Stimulated activated CD8-positive, alpha-beta memory T cell treated with anti-CD3 and anti-CD28 coated beads, Interleukin-2, amount 100 ng/mL, for 1 hour (primary cell): ENCODE measurements around the gene SLC2A8.
A peak's percentile ranks its signal among the peaks of the same experiment; 100 is the strongest.

ENCODE experiments used
- DNase-seq, 2 donors: peaks; one replicate each; pipeline ENCODE4 v3.0.0-alpha.2; 2020; ENCODE audit warnings: low read depth in 2 of 2

SLC2A8 gene, protein sequence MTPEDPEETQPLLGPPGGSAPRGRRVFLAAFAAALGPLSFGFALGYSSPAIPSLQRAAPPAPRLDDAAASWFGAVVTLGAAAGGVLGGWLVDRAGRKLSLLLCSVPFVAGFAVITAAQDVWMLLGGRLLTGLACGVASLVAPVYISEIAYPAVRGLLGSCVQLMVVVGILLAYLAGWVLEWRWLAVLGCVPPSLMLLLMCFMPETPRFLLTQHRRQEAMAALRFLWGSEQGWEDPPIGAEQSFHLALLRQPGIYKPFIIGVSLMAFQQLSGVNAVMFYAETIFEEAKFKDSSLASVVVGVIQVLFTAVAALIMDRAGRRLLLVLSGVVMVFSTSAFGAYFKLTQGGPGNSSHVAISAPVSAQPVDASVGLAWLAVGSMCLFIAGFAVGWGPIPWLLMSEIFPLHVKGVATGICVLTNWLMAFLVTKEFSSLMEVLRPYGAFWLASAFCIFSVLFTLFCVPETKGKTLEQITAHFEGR

DNA sequence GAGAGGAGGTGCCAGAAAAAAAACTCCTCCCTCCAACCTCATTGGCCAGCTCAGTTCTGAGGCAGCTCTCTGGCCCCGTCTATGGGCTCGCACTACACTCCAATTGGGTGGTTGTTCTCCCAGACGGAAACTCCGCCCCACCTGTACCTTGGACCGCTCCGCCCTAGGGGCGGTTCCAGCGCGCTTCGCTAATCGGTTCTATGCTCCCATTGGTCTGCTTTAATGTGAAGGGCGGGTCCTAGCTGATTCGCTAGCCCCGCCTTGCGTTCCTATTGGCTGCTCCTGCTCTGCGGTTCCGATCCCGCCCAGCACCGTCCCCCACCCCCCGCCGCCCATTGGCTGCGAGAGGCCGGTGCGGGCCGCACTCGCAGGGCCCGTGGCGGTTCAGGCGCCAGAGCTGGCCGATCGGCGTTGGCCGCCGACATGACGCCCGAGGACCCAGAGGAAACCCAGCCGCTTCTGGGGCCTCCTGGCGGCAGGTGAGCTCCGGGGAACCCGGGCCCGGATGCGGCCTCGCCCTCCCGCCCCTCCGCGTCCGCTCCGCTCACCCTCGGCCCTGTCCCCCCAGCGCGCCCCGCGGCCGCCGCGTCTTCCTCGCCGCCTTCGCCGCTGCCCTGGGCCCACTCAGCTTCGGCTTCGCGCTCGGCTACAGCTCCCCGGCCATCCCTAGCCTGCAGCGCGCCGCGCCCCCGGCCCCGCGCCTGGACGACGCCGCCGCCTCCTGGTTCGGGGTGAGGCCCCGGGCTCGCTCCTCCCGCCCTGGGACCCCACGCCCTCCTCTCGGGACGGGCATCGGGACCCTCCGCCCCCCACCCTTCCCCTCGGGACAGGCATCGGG is at the start of gene SLC2A8:
Gene SLC2A8, plus strand, starts transcription at position 362 of the 838 bp plus-strand sequence. Its CDS starts 62 bp downstream, at position 424.
- peak; percentile 80 to 82 for DNase-seq

DNA sequence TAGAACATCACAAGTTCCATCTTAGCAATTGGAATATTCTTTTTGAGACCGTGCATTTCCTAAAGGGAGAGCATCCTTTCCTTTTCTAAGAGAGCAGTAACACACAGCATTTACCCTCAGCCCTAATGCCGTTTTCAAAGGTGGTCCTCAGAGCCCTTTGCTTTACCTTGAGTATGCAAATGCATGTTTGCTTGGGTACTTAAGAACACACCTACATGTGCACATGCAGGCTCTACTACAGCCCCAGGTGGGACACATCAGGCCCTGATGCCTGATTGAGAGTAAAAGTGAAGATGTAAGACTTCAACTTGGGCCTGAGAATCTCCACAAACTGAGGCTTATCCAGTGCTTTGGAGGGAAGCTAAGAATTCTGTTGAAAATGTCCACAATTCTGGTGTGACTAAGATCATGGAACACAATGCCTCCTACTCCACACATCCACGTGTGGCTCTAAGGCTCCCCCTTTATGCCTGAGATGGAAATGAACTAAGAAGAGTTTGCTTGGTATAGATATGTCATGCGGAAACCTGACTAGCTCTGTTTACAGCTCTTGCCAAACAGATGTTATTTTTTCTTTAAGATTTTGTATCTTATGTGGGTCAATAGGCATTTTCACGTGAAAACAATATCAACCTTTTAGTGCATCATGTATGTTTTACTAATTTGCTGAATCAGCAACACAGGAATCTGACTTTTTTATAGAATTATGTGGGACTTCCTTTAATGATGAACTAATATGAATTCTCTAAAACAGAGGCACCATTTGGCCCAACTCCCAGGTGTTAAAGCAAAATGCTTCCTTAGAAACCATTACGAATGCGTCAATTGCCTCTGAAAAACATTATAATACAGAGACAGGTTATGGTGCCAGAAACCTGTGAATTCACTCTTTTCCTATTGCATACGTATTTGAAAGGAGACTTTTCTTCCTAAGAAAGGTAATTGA is 48.9 kb upstream of the SLC2A8 start:
- DNase-seq, result no peak

GRCh38 chr9:127349483-127350113 is 47.4 kb upstream of the SLC2A8 start:
- no peak for DNase-seq

DNA sequence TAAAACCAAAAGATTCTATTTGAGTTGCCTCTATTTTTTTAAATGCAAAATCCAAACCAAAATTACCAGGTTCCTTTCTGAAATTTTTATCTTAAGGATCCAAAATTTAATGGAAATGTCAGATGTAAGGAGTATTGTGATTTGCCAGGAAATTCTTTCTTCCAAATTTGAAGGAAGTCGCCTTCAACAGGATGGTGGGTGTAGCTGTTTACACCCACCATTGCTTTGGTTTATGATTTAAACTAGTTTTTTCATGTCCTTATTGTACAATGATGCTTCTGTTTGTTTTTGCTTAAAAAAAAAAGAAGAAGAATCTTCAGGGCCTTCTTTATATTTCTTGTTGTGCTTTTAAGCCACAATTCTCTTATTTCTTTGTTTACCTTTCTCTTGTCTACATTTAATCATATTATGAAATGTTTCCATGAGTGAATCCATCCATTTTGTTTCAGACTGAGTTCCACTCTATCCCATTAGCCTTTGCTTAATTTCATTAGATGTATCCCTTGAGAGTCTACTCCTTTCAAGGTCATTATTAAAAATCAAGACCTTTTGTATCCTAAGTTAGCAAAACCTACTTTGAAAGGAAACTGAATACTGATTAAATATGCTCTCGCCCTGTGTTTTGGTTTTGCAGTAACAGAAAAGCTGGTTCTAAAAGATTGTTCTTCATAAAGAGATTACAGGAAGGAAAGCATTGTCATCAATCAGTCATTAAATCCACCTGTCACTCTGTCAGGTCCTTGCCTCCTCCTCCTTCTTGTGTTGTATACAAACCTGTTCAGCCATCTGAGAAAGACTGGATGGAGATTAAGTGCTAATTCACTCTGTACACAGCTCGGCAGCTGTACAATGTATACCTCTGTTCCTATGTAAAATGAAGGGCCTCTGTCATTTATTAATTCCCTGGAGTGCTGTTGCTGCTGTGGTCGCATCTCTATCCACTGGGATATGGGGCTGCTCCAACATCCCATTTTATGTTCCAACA is 45.5 kb upstream of the SLC2A8 start:
- no peak for DNase-seq

DNA sequence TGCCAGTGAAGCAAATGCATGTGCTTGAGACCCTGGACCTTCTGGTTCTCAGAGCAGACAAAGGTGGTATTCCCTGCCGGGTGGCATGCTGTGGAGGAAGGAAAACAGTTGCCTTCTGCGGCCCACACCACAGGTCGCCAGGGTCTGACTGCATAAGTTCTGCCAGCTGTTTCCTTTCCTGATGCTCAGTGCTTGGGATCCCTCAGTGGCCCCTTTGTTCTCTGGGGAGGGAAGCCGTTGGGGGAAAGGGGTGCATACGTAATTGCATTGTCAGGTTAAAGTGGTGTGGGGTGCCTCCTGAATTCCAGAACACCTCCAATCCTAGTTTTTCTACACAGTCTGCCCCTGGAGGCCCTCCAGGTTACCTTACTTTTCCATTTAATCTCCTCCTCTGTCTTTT is 43.1 kb upstream of the SLC2A8 start:
- no peak for DNase-seq

DNA sequence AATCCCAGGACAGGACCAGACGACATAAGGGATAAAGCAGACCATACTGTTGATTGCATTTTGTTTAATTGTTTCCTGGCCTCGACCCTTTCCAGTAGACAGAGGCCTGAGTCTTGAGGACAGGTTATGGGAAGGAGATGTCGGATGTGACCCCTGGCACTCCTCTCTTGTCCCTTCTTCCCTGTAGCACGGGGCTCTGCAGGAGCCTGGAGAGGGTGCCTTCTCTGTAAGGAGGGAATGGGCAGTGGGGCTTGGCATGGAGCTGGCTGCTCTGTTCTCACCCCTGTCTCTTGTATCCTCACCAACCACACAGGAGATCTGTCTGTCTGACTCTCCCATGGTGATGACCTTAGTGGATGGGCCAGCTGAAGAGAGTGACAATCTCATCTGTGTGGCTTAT is 40.1 kb upstream of the SLC2A8 start:
- no peak for DNase-seq

GRCh38 chr9:127358023-127358535 is 38.9 kb upstream of the SLC2A8 start:
- no peak for DNase-seq

DNA sequence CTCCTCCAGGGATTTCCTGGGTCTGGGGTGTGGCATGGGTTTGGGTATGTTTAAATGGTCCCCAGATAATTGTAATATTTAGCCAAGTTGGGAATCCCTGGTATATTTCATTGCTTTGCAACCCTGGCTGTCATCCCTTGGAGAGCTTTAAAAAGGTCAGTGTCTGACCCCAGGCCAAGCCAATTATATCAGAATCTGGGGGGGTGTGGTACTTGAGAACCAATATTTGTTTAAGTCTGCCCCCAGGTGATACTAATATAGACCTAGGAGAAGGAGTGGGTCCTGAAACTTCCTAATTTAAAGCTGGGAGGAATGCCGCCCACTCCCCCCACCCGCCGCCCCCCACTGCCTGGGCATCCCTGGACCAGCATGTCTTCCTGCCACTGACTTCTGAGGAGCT is 38.2 kb upstream of the SLC2A8 start:
- DNase-seq, result no peak

- DNase-seq, result no peak
Measured at GRCh38 chr9:127360250-127360649, 36.7 kb upstream of the SLC2A8 start.

DNA sequence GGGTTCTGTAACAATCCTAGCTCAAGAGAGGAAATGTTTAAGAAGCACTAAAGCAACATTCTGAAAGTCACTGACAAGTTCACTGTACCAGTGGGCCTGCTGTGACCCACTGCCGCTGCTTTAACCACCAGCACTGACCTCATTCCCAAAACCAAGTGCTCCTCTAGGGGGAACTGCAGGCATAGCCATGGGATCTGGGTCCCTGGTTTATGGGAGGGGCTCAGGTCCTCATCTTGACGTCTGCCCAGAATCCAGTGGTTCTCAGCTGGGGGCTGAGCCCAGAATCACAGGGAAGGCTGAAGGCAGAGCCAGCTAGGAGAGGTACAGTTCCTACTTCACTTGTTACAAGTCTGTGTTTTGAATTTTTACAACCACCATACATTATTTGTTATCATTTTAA is 36.1 kb upstream of the SLC2A8 start:
- DNase-seq, result no peak

DNA sequence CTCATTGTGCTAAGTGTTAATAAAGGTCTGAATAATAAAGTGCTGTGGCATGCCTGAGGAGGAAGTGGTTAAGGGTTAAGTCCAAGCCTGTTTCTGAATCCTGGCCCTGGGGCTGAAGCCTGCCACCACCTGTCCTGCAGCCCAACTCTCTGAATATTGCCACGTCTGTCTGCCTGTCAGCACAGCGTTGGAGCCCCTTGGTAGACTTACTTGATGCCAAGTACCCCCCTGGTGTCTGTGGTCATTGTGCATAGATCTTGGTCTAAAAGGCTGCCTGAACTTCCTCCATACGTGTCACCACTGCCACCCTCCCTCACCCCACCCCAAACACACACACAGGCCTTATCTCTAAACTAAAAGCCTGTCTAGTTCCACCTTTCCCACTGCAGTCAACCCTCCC is 35.4 kb upstream of the SLC2A8 start:
- DNase-seq, result no peak

GRCh38 chr9:127362829-127363228 is 34.1 kb upstream of the SLC2A8 start:
- no peak for DNase-seq

GRCh38 chr9:127365461-127365860 is 31.5 kb upstream of the SLC2A8 start:
- DNase-seq, result no peak

DNA sequence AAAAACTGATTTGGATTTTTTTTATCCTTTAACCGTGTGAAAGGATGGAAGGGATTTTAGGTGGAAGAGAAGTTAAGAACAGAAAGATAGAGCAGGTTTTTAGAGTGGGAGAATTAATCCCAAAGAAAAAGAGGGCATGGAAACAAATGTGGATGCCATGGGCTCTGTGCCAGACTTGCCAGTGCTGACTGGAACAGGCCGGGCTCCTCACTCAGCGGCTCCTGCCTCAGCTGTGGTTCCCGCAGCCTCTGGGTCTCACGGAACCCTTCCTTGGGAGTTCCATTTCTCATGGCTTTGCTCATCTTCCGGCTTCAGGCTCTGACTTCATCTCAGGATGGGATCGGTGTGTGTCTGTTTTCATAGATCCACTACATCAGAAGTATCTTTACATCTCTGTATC is 30.4 kb upstream of the SLC2A8 start:
- no peak for DNase-seq

DNA sequence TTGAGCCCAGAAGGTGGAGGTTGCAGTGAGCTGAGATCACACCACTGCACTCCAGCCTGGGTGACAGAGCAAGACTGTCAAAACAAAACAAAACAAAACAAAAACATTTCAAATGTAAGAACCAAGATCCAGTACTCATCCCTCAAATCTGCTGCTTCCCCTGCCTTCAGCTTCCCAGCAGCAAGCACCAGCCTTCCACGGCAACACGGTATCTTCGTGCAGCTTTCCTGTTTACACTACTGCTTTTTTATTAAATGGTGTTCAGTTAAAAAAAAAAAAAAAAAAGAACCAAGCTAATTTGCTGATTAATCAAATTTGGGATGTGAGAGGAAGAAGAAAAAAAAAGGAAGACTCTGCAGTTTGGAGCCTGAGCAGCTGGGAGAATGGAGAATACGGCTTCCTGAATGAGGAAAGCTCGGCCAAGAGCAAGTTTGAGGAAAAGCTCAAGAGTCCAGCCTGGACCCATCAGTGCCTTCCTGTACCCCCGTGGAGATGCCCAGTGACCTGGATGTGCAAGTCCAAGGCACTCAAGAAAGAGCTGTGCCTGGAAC is 28.0 kb upstream of the SLC2A8 start:
- no peak for DNase-seq

DNA sequence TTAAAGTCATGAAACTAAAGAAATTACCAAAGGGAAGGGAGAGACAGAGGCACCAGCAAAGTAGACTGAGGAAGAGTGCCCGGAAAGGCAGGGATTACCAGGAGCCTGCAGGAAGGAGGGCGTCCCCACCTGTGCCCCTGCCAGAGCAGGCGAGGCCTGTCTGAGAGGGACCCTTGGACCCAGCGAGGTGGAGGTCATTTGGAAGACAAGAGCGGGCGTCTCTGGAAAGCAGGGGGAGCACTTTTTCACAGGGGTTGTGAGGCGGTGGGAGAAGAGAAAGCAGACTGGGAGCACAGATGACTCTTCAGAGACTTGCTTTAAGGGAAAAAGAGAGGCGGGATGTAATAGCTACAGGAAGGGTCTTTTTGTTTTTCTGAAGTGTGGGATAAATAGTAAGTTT is 27.5 kb upstream of the SLC2A8 start:
- DNase-seq, result no peak

DNA sequence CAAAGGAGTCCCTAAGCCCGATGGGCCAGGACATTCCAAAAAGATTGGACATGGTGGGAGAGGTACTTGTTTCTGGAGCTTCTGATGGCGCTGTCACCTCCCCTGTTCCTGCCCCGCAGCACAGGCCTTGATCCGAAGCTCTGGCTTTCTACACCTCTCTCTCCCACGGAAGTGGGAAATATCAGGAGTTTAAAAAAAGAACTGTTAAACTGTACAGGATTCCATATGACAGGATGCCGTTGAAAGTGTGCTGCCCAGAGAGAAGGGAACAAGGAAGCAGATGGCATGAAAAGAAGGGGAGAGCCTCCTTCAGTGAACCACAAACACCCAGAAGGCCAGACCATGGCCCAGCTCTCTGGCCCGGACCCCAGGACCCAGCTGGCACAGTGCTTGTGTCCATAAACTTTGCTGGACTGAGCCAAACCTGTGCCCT is 26.8 kb upstream of the SLC2A8 start:
- DNase-seq, result no peak

GRCh38 chr9:127370672-127371648 is 26.0 kb upstream of the SLC2A8 start:
- DNase-seq, result no peak
